Measurements from ENCODE around the gene COG5. TPM values are rescaled to one million over a fixed set of nuclear protein-coding genes. Genes with fewer than 3 reads are reported as not detected.
A peak's percentile ranks its signal among the peaks of the same experiment; 100 is the strongest.

COG5 gene
- polyA plus RNA-seq, 3 donors: 12.7 to 29.0 (median 28.1) TPM

DNA sequence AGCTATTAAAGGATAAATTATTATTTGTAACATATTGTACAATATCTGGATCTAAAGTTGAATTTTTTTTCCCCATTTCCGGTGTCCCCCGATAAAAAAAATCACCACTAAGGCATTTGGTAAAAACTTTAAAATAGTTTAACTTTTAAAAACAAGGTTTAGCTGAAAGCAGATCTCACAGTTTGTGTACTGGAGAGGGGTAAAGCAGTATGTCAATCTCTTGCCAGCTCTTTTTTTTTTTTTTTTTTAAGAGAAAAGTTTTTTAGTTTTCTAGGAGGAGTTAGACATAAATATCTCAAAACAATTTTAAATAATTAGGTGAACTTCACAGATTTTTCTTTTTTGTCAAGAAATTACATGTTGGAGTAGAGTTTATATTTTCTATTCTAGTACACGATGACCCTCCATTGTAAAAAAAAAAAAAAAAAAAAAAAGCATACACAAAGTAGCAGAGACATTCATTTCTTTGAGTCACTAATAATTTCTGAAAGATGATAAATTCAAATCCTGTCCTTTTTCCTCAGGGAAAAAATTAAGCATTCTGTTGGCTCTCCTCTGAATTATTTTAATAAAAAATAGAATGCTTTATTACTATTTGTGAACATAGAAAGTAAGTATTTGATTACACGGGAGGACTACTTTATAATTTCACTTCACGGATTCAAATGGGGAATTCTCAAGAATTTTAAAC lies 396.8 kb downstream of the COG5 start:
- Histone ChIP-seq H3K79me2 (ENCODE audit: insufficient read depth, low read length) (peaks cover 23% of the 10 kb centered on the region), H3K9ac (ENCODE audit: insufficient read depth, low read length, poor library complexity, severe bottlenecking) (peak overlapping the region; percentile 97), H3K4me1 (ENCODE audit: control insufficient read depth in 1 of 2, insufficient read depth in 2 of 2, low read length in 2 of 2) (peaks cover 14% of the 10 kb centered on the region in 2 donors), H3K36me3 (replicated peaks in 1 of 2; ENCODE audit: control insufficient read depth in 1 of 2, insufficient read depth in 2 of 2, low read length in 2 of 2) (peaks cover 0 to 5% of the 10 kb centered on the region in 2 donors), H2AFZ (ENCODE audit: insufficient read depth, low read depth, low read length, poor library complexity, severe bottlenecking) (peak overlapping the region; percentile 66), H3K4me3 (replicated peaks in 1 of 3; ENCODE audit: low read depth in 2 of 3, low read length in 3 of 3) (peak overlapping the region; percentile 52 to 94 (median 67)), H3K4me2 (replicated peaks; ENCODE audit: extremely low read depth, low read length, poor library complexity, severe bottlenecking) (peak overlapping the region; percentile 97), H3K27ac (ENCODE audit: low read depth in 1 of 2, low read length in 2 of 2) (peak overlapping the region in 1 of 2 donors; percentile 100), H4K20me1 (ENCODE audit: insufficient read depth, low read length) (peaks cover 19% of the 10 kb centered on the region), H3K9me3 (replicated peaks in 1 of 2; ENCODE audit: control insufficient read depth in 1 of 2, insufficient read depth in 1 of 2, low read length in 2 of 2) (no peaks in the 10 kb centered on the region), H3K27me3 (ENCODE audit: control insufficient read depth in 2 of 2, insufficient read depth in 2 of 2, low read length in 2 of 2) (no peaks in the 10 kb centered on the region)
- TF ChIP-seq, protein P1, sequence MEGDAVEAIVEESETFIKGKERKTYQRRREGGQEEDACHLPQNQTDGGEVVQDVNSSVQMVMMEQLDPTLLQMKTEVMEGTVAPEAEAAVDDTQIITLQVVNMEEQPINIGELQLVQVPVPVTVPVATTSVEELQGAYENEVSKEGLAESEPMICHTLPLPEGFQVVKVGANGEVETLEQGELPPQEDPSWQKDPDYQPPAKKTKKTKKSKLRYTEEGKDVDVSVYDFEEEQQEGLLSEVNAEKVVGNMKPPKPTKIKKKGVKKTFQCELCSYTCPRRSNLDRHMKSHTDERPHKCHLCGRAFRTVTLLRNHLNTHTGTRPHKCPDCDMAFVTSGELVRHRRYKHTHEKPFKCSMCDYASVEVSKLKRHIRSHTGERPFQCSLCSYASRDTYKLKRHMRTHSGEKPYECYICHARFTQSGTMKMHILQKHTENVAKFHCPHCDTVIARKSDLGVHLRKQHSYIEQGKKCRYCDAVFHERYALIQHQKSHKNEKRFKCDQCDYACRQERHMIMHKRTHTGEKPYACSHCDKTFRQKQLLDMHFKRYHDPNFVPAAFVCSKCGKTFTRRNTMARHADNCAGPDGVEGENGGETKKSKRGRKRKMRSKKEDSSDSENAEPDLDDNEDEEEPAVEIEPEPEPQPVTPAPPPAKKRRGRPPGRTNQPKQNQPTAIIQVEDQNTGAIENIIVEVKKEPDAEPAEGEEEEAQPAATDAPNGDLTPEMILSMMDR (IDR thresholded peaks at IDR 0.05): no peak
- DNase-seq: no peak
- Mint-ChIP-seq H3K36me3 (peaks cover 8 to 11% of the 10 kb centered on the region in 2 donors), H3K27ac (peak overlapping the region in 6 of 7 donors; percentile 98 to 100 (median 99)), H3K4me1 (peaks cover 13% of the 10 kb centered on the region), H3K4me3 (peak overlapping the region; percentile 92 to 94), H3K27me3 (ENCODE audit: low read depth in 3 of 3) (peaks cover 0 to 1% (median 0%) of the 10 kb centered on the region in 3 donors), H3K9me3 (peaks cover 0 to 3% (median 0%) of the 10 kb centered on the region in 7 donors)
- intact Hi-C loops (cut with micrococcal nuclease): loop anchor here (5.0 to 10.0 kb wide), 4 partner anchors 295 to 745 kb away; partner anchors contain the start of genes DLD (in 1 of the 2) and PIK3CG (in 1 of the 2)
- WGBS (ENCODE audit: insufficient coverage): no CpG with 5 or more reads among the region's 5 CpGs

DNA sequence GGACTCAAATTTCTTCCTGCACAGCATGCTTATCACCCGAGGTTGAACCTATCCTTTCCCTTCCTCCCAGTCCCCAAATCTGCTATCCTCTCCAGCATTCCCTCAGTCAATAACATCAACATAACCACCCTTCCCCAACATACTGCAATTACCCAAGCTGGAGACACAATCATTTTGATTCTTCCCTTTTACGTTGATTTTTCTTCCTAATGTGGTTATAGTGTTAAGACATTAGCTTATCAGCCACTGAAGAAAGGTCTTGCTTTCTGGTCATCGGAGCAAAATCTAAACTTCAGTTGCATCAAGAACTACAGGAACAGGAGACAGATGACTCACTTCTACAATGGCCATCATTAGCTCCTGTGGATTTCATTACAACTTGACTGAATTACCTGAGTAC lies 398.4 kb downstream of the COG5 start:
- H3K9me3 Mint-ChIP-seq: peaks cover 0 to 3% (median 0%) of the 10 kb centered on the region in 7 donors
- no peak overlapping the region for H3K4me3 ChIP-seq (replicated peaks in 1 of 3; ENCODE audit: low read depth in 2 of 3, low read length in 3 of 3)
- 86% methylated on average over 2 of the region's 3 CpGs for WGBS (ENCODE audit: insufficient coverage)
- H3K36me3 Mint-ChIP-seq: peaks cover 3 to 6% of the 10 kb centered on the region in 2 donors
- no peak overlapping the region for H2AFZ ChIP-seq (ENCODE audit: insufficient read depth, low read depth, low read length, poor library complexity, severe bottlenecking)
- H3K36me3 ChIP-seq (replicated peaks in 1 of 2; ENCODE audit: control insufficient read depth in 1 of 2, insufficient read depth in 2 of 2, low read length in 2 of 2): peaks cover 0 to under 1% of the 10 kb centered on the region in 2 donors
- H3K27ac ChIP-seq (ENCODE audit: low read depth in 1 of 2, low read length in 2 of 2): no peak overlapping the region
- peaks cover 0 to 1% (median 0%) of the 10 kb centered on the region in 3 donors for H3K27me3 Mint-ChIP-seq (ENCODE audit: low read depth in 3 of 3)
- no peaks in the 10 kb centered on the region for H3K9me3 ChIP-seq (replicated peaks in 1 of 2; ENCODE audit: control insufficient read depth in 1 of 2, insufficient read depth in 1 of 2, low read length in 2 of 2)
- intact Hi-C loops (cut with micrococcal nuclease): loop anchor here (5.0 to 10.0 kb wide), 4 partner anchors 293 to 743 kb away; partner anchors contain the start of genes DLD (in 1 of the 2) and PIK3CG (in 1 of the 2)
- H3K4me3 Mint-ChIP-seq: no peak overlapping the region
- no peaks in the 10 kb centered on the region for H3K27me3 ChIP-seq (ENCODE audit: control insufficient read depth in 2 of 2, insufficient read depth in 2 of 2, low read length in 2 of 2)
- peaks cover 10% of the 10 kb centered on the region for H3K79me2 ChIP-seq (ENCODE audit: insufficient read depth, low read length)
- peaks cover 2 to 5% of the 10 kb centered on the region in 2 donors for H3K4me1 ChIP-seq (ENCODE audit: control insufficient read depth in 1 of 2, insufficient read depth in 2 of 2, low read length in 2 of 2)
- no peak for DNase-seq
- no peak overlapping the region for H3K4me2 ChIP-seq (replicated peaks; ENCODE audit: extremely low read depth, low read length, poor library complexity, severe bottlenecking)
- peaks cover 6% of the 10 kb centered on the region for H4K20me1 ChIP-seq (ENCODE audit: insufficient read depth, low read length)
- H3K4me1 Mint-ChIP-seq: peaks cover 3% of the 10 kb centered on the region
- no peak overlapping the region for H3K27ac Mint-ChIP-seq
- no peak overlapping the region for H3K9ac ChIP-seq (ENCODE audit: insufficient read depth, low read length, poor library complexity, severe bottlenecking)
- TF ChIP-seq, protein P1 (IDR thresholded peaks at IDR 0.05): no peak
